ENCODE results near the gene RNF213.

Gene RNF213

DNA sequence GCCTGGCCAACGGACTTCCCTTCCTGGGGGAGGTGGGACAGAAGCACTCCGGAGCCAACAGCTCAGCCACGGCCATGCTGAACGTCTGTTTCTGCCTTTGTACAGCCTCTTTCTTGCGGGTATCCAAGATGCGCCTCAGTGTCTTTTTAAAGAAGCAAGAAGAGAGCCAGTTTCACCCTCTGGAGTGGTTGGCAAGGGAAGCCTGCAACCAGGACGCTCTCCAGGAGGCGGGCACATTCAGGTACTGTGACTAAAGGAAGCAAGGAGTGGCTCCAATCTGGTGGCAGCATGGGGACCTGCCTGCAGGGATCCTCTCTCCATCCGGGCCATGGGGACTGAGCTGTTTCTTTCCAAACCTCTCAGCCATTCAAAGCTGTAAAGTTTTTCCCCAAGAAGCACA lies 93.7 kb downstream of the RNF213 start:
- DNase-seq = no peak

DNA sequence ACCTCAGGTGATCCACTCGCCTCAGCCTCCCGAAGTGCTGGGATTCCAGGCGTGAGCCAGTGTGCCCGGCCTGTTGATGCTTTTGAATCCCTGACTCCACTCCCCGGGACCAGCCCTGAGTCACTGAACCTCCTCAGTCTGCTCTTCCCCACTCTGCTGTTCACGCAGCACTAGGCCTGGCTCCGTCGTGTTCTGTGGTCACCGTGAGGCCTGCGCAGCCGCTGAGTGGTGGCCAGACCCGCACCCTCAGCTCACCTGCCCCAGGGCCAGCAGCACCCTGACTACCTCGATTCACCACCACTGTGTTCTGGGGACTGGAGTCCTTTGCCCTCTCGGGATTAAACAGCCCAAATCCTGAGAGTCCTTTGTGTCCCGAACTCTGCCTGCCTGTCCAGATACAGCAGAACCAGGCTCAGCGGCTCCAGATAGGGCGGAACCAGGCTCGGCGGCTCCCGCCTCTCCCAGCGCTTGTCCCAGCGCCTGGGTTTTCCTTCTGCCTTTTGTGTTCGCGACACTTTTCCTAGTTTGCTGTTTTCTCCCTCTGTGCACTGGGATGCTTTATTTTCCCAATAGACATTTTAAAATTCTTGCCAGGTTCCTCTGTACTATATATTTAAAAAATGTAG lies 95.7 kb downstream of the RNF213 start:
- no peak for DNase-seq

DNA sequence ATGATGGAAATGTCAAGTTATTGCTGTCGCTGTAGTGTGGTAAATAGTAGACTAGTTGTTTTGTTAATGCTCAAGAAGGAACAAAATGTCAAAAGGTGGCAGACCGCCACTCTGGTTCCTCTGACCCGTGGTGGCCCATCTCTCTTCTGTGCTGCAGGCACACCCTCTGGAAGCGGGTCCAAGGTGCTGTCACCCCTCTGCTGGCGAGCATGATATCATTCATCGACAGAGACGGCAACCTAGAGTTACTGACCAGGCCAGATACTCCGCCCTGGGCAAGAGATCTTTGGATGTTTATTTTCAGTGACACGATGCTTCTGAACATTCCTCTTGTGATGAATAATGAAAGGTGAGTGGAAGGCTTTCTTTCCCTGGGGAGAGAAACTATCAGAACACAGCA lies 97.5 kb downstream of the RNF213 start:
- no peak for DNase-seq

DNA sequence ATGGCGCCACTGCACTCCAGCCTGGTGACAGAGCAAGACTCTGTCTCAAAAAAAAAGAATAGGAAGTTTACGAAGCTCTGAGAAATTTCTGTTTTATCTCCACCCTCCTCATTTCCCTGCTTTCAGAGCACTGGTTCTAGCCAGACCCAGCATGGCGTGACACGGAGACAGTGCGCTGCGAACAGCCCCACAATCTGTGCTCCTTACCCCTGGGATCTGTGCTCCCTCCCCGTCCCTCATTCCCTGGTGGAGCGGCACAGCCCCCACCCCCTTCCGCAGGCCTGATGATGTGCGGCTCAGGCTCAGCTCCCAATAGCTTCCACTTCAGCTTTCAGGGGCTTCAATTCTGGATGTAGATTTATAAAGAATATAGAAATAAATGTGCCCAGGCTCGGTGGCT lies 98.2 kb downstream of the RNF213 start:
- DNase-seq = no peak

DNA sequence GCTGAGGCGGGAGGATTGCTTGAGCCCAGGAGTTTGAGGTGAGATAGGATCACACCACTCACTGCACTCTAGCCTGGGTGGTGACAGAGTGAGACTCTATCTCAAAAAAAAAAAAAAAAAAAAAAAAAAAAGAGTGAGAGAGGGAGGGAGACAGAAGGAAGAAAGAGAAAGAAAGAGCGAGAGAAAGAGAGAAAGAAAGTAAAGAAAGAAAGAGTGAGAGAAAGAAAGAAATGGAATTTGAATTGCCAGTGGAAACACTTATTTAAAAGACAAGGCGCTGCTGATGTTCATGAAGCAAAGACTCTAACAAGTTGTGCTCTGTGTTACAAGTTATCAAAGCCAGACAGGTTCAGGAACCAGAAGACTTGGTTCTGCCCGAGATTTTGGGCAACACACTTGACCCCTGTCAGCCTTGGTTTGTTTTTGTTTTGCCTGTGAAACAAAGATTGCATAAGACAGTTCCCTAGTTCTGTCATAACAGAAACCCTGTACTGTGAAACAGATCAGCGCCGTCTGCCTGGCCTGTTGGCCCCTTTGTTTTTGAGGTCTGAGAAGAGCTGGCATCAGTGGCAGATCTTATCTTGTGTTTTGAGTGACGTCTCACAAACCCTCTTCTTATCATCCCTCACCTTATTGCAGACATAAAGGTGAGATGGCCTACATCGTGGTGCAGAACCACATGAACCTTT lies 98.9 kb downstream of the RNF213 start:
- DNase-seq = no peak

DNA sequence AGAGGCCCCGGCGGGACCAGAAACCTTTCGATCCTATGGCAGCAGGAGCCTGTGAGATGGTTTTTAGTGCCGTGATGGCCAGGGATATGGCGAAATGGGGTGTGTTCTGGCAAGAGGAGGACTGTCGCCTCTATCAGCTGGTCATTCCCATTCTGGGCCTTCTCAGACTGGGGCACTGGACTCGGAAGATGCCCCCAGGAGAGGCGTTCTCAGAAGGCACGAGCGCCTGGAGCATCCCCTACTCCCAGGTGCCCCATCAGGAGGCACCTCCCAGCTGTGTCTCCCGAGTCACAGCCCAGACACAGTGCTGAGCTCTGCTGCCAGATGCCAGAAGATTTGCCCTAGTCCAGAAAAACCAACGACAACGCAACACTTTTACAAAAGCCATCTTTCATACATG lies 99.7 kb downstream of the RNF213 start:
- no peak for DNase-seq

DNA sequence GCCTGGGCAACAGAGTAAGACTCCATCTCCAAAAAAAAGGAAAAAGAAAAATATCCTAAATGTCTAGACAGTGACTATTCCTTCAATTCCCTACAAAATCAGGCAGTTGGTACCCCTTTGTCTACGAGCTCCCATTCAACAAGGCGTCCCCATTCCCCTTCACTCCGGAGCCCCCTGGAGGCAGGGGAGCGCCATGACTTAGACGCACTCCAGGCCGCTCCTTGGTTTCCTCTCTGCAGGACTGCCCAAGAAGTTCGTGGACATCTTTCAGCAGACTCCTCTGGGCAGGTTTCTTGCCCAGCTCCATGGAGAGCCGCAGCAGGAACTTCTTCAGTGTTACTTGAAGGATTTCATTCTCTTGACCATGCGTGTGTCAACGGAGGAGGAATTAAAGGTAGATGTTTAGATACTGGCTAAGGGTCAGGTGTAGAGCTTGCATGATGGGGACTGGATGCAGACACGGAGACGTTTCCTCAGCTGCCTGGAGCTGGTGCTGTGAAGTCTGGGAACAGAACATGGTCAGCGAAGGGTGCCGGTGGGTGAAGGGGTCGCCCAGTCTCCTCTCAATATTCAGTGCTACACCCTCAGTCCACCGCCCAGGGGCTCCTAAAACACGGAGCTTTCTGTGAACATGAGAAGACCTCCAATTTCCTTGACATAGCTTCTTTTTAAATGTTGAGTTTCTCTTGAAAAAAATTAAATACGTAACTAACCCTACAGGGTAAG lies 101.0 kb downstream of the RNF213 start:
- DNase-seq = peak; percentile 30

DNA sequence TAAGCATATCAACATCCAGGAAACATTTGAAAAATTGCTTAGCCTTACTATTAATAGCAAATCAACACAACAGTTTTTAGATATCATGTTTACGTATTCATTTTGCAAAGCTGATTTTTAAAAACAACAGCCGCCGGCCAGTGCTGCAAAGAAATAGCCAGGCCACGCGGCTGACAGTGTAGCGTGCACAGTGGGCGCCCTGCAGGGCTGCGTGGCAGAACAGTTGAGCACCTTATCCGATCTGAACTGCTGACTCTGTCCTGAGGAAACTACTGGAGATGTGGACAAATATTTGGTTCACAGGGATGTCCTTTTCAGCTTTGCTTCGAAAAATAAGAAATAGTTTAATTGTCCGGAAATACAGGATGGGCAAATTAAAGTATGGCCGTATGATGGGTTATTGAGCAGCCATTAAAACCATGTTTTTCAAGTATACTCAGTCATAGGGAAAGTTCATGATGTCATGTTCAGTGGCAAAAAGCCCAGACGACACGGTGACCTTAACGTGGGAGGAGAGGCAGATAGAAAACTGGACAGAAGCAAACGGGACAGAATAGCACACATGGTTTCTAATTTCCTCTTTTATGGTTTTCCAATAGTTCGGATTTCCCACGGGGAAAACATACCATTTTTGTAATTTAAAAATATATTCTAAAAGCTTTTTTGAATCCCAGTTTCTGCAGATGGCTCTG lies 101.9 kb downstream of the RNF213 start:
- no peak for DNase-seq

DNA sequence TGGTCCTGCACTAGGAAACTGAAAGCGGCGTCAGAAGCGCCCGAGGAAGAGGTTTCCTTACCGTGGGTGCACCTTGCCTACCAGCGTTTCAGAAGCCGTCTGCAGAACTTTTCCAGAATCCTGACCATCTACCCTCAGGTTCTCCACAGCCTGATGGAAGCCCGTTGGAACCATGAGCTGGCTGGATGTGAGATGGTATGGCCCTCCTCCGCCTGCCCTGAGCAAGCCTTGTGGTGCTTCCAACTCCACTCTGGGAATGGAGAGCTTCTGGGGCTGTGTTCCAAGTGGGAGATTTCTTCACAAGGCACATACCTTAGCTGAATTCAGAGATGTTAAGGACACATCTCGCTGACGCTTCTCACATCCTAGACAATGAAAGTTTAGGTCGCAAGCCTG lies 102.5 kb downstream of the RNF213 start:
- DNase-seq = no peak

DNA sequence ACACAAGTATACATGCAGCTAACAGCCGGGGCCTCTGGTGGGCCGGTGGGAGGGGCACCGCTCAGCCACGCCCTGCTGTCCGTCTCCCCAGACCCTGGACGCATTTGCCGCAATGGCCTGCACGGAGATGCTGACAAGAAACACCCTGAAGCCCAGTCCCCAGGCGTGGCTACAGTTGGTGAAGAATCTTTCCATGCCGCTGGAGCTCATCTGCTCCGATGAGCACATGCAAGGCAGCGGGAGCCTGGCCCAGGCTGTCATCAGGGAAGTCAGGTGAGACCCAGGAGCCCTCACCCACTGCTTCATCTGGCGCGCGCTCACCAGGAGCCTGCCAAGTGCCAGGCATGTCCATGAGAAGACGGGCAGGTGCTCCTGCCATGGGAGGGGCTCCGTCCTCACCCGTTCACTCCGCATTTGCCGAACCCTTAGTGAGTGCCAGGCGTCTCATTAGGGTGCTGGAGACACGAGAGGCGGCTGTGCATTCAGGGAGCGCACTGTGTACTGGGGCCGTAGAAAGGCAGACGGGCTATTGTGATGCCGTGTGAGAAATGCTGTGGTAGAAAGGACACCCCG lies 103.0 kb downstream of the RNF213 start:
- no peak for DNase-seq

DNA sequence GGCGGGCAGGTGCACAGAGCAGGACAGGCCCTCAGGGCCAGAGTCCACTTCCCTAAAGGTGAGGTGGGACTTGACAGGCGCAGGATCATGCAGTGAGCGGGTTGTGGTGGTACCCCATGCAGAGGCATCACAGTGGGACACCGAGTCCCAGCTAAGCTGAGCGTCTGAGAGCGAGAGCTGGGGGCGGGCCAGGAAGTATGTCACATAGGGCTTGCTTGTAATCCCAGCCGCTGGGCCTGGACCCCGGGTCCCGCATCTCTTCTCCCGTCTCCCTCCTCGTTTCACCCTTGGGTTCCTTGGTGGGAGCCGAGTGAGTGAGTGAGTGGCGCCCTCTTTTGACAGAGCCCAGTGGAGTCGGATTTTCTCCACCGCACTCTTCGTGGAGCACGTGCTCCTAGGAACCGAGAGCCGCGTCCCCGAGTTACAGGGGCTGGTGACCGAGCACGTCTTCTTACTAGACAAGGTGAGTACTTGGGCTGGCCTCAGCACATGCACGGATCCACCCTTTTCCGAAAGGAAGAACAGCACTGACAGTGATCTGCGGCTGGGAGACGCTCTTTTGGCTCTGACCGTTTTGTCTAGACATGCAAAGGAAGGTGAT lies 103.5 kb downstream of the RNF213 start:
- DNase-seq = peak; percentile 14

DNA sequence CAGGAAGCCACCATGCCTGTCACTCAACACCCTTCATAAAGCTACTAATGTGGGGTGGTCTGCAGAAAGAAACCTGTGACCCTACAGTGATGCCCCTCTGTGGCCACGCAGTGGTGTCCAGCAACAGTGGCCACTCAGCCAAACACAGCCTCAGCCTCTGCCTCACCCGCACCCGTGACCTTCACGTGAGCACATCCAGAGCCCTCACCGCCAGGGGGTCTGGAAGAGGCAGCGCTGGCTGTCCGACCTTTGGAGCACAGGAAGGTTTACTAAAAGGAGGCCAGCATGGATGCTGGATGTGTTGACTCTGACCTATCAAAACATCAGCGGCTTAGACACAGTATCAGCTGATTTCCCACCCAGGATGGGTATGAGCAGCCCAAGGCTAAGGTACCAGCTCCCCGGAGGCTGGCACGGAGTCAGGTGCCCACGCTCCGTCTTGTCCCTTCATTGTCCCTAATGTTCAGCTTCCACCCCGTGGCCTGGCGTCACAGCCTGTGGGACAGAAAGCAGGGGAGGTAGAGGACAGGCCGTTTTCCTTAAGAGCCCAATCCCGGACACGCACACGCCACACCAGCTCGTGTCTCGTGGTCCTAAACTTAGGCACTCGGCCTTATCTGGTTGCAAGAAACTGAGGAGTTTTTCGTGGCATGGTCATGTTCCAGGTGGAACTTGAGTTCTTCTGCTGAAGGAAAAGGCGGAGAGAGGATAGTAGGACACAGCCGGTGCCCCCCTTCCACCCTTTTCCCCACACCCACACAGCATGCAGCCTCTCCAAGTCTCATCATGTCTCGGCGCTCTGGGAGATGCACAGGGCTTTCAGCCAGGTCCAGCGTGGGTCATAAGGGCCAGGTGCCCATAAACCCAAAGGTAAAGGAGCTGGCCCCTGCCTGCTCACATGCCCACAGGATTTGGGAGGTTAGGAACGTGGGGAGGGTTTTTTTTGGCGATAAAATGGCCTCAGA lies 104.6 kb downstream of the RNF213 start:
- no peak for DNase-seq

DNA sequence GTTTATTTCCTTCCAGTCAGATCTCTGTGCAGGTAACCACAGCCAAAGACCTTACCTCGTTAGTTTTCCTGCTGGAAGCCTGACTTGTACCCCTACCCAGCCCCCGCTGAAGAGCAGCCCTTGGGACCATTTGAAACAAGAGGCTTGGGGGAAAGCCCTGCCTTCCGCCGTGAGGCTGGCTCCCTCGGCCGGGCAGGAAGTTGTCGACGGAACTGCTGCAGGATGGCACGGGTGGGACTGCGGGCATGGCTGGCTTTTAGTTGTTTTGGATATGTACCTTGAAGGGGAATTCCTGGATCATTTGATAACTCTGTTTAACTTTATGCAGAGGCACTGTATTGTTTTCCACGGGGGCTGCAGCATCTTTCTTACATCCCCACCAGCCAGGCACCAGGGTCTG lies 105.3 kb downstream of the RNF213 start:
- DNase-seq = no peak

DNA sequence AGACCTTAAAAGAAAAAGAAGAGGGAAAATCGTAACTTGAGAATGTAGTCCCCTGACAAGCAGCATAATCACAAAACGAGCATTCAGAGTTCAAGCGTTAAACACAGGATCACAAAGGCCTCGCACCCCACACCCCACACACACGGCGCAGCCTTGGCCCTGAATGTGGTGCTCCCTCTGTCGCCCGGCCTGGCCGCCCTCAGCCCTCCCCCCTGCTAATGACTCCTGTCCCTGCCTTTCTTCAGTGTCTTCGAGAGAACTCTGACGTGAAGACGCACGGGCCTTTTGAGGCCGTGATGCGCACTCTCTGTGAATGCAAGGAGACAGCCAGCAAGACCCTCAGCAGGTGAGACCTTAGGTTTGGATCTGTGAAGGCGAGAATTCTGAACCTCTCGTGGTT lies 106.9 kb downstream of the RNF213 start:
- DNase-seq = no peak

DNA sequence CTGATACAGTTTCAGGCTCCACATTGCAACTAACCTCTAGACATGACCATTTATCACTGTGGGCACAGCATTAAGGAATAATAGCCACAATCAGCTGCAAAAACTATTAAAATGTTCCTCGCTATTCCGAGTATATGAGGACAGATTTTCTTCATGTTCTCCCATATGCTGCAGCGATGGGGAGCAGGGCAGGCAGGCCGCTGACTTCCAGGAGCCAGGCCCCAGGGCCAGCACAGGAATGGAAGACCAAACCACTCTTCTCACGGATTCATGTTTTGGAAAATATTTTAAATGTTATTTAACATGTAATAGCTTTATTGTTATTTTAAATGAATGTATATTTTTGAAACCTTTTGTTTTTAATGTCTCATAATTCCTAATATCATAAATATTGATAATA lies 110.5 kb downstream of the RNF213 start:
- DNase-seq = no peak

DNA sequence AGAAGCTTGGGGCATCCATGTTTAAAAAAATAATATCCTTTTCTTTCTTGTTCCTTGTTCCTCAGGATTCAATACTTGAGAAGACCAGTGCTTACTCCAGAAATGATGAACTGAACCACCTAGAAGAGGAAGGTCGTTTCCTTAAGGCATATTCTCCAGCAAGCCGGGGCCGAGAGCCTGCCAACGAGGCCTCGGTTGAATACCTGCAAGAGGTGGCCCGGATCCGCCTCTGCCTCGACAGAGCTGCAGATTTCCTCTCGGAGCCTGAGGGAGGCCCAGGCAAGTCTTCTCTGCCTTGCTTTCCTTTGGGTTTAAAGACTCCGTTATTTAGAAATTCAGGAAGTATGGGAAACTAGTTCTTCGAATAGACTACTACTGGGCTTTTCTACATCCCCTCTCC lies 111.8 kb downstream of the RNF213 start:
- no peak for DNase-seq

DNA sequence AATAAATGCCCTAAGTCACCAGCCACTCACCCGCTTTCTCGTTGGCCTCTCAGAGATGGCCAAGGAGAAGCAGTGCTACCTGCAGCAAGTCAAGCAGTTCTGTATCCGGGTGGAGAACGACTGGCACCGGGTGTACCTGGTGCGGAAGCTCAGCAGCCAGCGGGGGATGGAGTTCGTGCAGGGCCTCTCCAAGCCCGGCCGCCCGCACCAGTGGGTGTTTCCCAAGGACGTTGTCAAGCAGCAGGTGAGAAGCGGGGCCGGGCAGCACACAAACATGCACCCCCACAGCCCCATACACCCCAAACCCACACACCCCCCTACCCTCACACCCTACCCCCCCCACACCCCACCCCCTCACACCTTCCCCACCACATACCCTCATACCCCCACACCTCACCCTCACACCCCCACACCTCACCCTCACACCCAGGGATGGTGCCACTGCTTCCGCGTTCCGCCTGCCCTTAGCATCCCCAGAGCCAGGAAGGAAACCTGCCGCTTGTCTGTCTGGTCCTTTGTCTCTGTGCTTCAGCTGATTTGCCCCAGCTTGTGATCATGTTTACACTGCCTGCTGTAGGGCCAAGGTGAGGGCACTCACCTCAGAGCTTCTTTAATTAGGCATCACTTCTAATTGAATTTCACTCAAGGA lies 112.4 kb downstream of the RNF213 start:
- DNase-seq = no peak

DNA sequence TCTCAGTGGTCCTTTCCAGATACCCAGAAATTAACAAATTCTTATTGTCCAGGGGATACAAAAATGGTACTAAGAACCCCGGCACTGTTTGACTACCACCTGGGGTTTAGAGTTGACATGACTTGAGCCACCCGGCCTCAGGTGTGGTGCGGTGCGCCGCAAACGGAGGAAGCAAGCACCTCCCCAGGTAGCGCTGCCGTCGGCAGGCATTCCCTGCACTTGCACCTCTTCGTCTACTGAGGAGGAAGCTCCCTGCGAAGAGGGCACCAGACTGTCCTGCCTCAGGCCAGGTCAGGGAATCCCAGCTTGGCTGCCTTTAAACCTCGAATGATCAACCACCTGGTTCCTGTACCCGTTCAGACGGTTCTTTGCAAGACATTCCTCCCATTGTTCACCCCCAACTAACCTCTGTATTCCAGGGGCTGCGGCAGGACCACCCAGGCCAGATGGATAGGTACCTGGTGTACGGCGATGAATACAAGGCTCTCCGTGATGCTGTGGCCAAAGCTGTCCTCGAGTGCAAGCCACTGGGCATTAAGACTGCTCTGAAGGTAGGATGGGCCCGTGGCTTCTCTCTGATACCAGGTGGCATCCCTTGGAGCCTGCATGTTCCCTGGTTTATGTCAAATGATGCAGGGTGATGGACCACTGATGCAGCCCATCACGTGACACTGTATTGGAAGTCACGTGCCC lies 113.5 kb downstream of the RNF213 start:
- no peak for DNase-seq

DNA sequence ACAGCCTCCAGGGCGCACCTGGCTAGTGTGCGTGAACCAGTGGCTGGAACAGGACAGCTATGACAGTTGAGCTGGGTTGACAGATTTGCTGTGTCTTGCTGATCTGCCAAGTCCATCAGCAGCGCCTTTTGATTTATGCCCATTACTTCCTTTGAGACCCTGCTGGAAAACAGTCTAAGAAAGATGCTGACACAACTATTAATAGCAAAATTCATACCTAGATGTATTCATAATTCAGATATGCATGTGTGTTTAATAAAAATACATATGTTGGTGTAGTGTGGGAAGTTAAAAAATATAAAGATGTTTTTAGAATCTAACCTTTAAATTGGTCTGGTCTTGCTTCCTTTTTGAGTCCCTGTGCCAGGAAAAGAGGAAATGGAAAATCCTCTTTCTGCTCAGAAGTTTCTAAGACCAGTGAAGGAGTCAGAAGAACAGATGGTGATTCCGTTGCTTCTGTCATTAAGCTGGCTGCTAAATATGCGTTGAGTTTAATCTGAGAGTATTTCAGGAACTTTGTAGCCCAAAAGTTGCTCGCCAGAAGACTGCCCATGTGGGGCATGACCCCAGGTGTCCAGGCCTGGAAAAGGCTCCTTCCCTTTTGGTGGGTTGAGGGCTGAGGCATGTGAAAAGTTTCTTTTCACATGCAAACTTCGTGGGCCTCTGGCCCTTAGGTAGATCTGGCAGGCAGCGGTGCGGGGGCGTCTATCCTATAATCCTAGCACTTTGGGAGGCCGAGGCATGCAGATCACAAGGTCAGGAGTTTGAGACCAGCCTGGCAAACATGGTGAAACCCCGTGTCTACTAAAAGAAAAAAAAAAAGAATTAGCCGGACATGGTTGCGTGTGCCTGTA lies 114.3 kb downstream of the RNF213 start:
- DNase-seq = no peak

DNA sequence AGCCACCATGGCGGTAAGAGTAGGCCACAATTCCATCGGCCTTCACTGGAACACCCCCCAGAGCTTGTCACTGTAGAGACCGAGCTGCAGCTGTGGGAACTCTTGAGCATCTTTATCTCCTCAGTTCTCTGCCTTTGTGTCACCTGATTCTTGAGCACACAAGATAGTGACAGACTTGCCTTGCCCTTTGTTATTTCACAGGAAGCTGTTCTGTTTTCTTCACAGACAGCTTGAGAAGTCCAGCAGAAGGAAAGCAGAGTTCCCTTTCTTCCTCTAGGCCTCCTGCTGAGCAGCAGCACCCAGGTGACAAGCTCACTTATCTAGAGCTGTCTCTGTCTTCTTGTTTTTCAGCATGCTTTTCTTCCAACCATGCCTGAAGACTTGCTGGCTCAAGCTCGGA lies 115.9 kb downstream of the RNF213 start:
- no peak for DNase-seq

All from stimulated activated CD4-positive, alpha-beta T cell treated with anti-CD3 and anti-CD28 coated beads, Interleukin-4, amount 100 ng/mL, for 1 hour (primary cell).